AG09309 (cell line): ENCODE measurements around the gene CLDN19.
A peak's percentile ranks its signal among the peaks of the same experiment; 100 is the strongest.

ENCODE experiments used
- DNase-seq: peaks from one replicate; pipeline ENCODE4 v3.0.0-alpha.2; 2010; ENCODE audit warnings: low read depth
- H3K4me3 ChIP-seq: 2 replicates; pipeline ENCODE4 v1.5.1; 2011; ENCODE audit warnings: mild to moderate bottlenecking, low read depth, low read length, moderate library complexity; ENCODE audit not compliant: control insufficient read depth
- CTCF ChIP-seq: IDR thresholded peaks from 2 replicates; pipeline ENCODE4 v1.5.1; 2011; ENCODE audit warnings: mild to moderate bottlenecking, low read depth, low read length, inconsistent platforms; ENCODE audit not compliant: insufficient read depth, control insufficient read depth; ENCODE audit errors: missing control alignments

CLDN19 gene

GRCh38 chr1:42739753-42740700, at the start of gene CLDN19:
TSS of gene CLDN19 (minus strand) at chr1:42740236. CDS start at chr1:42740063, 173 bp downstream.
- TF ChIP-seq CTCF: no peak
- no peak within 1 kb of the TSS for H3K4me3 ChIP-seq
- DNase-seq: no peak

GRCh38 chr1:42788021-42788420, 48.0 kb upstream of the CLDN19 start:
- no peak for DNase-seq
- no peak for TF ChIP-seq CTCF
- no peak overlapping the region for H3K4me3 ChIP-seq

- no peak overlapping the region for H3K4me3 ChIP-seq
- DNase-seq: no peak
- TF ChIP-seq CTCF: no peak
Measured at GRCh38 chr1:42786097-42786496, 46.1 kb upstream of the CLDN19 start.

- peak within 1 kb of the TSS; percentile 41 for H3K4me3 ChIP-seq
- TF ChIP-seq CTCF: no peak
- no peak for DNase-seq
Measured at GRCh38 chr1:42784946-42785693, 45.1 kb upstream of the CLDN19 start, which contains the start of gene TMEM269. TSS of gene TMEM269 (plus strand) at chr1:42784991. CDS start at chr1:42789894, 4,903 bp downstream.

- H3K4me3 ChIP-seq: no peak overlapping the region
- no peak for DNase-seq
- no peak for TF ChIP-seq CTCF
Measured at GRCh38 chr1:42784547-42784945, 44.5 kb upstream of the CLDN19 start.

- TF ChIP-seq CTCF: no peak
- DNase-seq: no peak
- no peak overlapping the region for H3K4me3 ChIP-seq
Measured at GRCh38 chr1:42783092-42783491, 43.1 kb upstream of the CLDN19 start.
